ENCODE measurements around the gene TSPAN18. TPM values are rescaled to one million over a fixed set of nuclear protein-coding genes. Genes with fewer than 3 reads are reported as not detected.

The TSPAN18 gene
- total RNA-seq, 1 experiment from 2014 or later: 21.3 TPM

GRCh38 chr11:44766112-44766971 lies 39.6 kb downstream of the TSPAN18 start:
- ChIA-PET CTCF (no interaction called here), POLR2A (no interaction called here)
- H3K27me3 ChIP-seq (ENCODE audit: control insufficient read depth, insufficient read depth, low read length): no peaks in the 10 kb centered on the region
- intact Hi-C loops (cut with micrococcal nuclease; ENCODE audit: unreplicated experiment): no loop called here
- in situ Hi-C loops (cut with HindIII; ENCODE audit: low pct_unique_long_range_greater_than_20kb, low sequenced_read_pairs): no loop called here
- H3K4me1 ChIP-seq (ENCODE audit: control insufficient read depth, insufficient read depth, low read length): peaks cover 23% of the 10 kb centered on the region
- ATAC-seq: peak; percentile 85
- H3K27ac ChIP-seq (ENCODE audit: low read length): peak overlapping the region; percentile 71
- DNase-seq (ENCODE audit: low read depth, low spot score): no peak
- BruUV-seq (replicated peaks): no TSS peak
- H3K4me3 ChIP-seq (ENCODE audit: low read depth in 2 of 2, low read length in 2 of 2): no peak overlapping the region
- TF ChIP-seq, protein P1, sequence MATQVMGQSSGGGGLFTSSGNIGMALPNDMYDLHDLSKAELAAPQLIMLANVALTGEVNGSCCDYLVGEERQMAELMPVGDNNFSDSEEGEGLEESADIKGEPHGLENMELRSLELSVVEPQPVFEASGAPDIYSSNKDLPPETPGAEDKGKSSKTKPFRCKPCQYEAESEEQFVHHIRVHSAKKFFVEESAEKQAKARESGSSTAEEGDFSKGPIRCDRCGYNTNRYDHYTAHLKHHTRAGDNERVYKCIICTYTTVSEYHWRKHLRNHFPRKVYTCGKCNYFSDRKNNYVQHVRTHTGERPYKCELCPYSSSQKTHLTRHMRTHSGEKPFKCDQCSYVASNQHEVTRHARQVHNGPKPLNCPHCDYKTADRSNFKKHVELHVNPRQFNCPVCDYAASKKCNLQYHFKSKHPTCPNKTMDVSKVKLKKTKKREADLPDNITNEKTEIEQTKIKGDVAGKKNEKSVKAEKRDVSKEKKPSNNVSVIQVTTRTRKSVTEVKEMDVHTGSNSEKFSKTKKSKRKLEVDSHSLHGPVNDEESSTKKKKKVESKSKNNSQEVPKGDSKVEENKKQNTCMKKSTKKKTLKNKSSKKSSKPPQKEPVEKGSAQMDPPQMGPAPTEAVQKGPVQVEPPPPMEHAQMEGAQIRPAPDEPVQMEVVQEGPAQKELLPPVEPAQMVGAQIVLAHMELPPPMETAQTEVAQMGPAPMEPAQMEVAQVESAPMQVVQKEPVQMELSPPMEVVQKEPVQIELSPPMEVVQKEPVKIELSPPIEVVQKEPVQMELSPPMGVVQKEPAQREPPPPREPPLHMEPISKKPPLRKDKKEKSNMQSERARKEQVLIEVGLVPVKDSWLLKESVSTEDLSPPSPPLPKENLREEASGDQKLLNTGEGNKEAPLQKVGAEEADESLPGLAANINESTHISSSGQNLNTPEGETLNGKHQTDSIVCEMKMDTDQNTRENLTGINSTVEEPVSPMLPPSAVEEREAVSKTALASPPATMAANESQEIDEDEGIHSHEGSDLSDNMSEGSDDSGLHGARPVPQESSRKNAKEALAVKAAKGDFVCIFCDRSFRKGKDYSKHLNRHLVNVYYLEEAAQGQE (IDR thresholded peaks at IDR 0.05; ENCODE audit: insufficient read depth in 1 of 2, low read depth in 2 of 2, low read length in 1 of 2): no peak
- TF ChIP-seq TCF7L2 (IDR thresholded peaks at IDR 0.05; ENCODE audit: low read depth, low read length): peak; percentile 85; the same call in 1 of the 2 replicates
- TF ChIP-seq SIN3A (IDR thresholded peaks at IDR 0.05; ENCODE audit: borderline replicate concordance, insufficient read depth, low read depth, low read length): no peak
- no peak for TF ChIP-seq POLR2AphosphoS5 (IDR thresholded peaks at IDR 0.05; ENCODE audit: low read depth, low read length)
- no peaks in the 10 kb centered on the region for H3K36me3 ChIP-seq (ENCODE audit: control insufficient read depth, insufficient read depth, low read length)
- no peaks in the 10 kb centered on the region; the same call in 1 of the 2 replicates for H3K9me3 ChIP-seq (ENCODE audit: control insufficient read depth, insufficient read depth, low read depth, low read length)

DNA sequence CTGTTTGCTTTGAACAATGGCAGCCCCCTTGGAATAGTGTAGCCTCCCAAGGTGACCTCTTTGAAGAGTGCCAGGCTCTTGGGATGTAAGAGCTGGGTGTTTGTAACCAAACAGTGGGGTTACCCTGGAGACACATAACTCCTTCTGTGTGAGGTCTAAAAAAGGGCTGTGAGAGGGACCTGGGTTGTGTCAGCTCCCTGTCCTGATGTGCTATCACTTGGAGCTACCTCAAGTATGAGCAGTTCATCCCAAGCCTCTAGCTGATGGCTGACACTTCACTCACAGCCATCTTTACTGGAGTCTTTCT lies 40.2 kb downstream of the TSPAN18 start:
- DNase-seq (ENCODE audit: low read depth, low spot score) (no peak), ATAC-seq (no peak)
- Histone ChIP-seq H3K4me3 (ENCODE audit: low read depth in 2 of 2, low read length in 2 of 2) (no peak overlapping the region), H3K9me3 (ENCODE audit: control insufficient read depth, insufficient read depth, low read depth, low read length) (no peaks in the 10 kb centered on the region; the same call in 1 of the 2 replicates), H3K4me1 (ENCODE audit: control insufficient read depth, insufficient read depth, low read length) (peaks cover 18% of the 10 kb centered on the region), H3K27me3 (ENCODE audit: control insufficient read depth, insufficient read depth, low read length) (no peaks in the 10 kb centered on the region), H3K27ac (ENCODE audit: low read length) (peak overlapping the region; percentile 71; the same call in 1 of the 2 replicates), H3K36me3 (ENCODE audit: control insufficient read depth, insufficient read depth, low read length) (no peaks in the 10 kb centered on the region)
- ChIA-PET POLR2A (no interaction called here), CTCF (no interaction called here)
- no TSS peak for BruUV-seq (replicated peaks)
- in situ Hi-C loops (cut with HindIII; ENCODE audit: low pct_unique_long_range_greater_than_20kb, low sequenced_read_pairs): no loop called here
- intact Hi-C loops (cut with micrococcal nuclease; ENCODE audit: unreplicated experiment): no loop called here
- TF ChIP-seq, protein P2, sequence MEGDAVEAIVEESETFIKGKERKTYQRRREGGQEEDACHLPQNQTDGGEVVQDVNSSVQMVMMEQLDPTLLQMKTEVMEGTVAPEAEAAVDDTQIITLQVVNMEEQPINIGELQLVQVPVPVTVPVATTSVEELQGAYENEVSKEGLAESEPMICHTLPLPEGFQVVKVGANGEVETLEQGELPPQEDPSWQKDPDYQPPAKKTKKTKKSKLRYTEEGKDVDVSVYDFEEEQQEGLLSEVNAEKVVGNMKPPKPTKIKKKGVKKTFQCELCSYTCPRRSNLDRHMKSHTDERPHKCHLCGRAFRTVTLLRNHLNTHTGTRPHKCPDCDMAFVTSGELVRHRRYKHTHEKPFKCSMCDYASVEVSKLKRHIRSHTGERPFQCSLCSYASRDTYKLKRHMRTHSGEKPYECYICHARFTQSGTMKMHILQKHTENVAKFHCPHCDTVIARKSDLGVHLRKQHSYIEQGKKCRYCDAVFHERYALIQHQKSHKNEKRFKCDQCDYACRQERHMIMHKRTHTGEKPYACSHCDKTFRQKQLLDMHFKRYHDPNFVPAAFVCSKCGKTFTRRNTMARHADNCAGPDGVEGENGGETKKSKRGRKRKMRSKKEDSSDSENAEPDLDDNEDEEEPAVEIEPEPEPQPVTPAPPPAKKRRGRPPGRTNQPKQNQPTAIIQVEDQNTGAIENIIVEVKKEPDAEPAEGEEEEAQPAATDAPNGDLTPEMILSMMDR (IDR thresholded peaks at IDR 0.05): no peak
- no peak for TF ChIP-seq POLR2AphosphoS5 (IDR thresholded peaks at IDR 0.05; ENCODE audit: low read depth, low read length)
- TF ChIP-seq SIN3A (IDR thresholded peaks at IDR 0.05; ENCODE audit: borderline replicate concordance, insufficient read depth, low read depth, low read length): no peak
- TF ChIP-seq, protein P1 (IDR thresholded peaks at IDR 0.05; ENCODE audit: insufficient read depth in 1 of 2, low read depth in 2 of 2, low read length in 1 of 2): no peak
- no peak for TF ChIP-seq TCF7L2 (IDR thresholded peaks at IDR 0.05; ENCODE audit: low read depth, low read length)

Measured in Panc1 (cell line).